Forelimb muscle (tissue), 1 donor: Measurements from ENCODE around the gene BPIFA1. TPM values are rescaled to one million over a fixed set of nuclear protein-coding genes. Genes with fewer than 3 reads are reported as not detected.
A peak's percentile ranks its signal among the peaks of the same experiment; 100 is the strongest.

Experiments used
- DNase-seq: peaks from one replicate; pipeline ENCODE4 v3.0.0-alpha.2; 2013; ENCODE audit warnings: low read depth
- polyA plus RNA-seq: library from polyadenylated mRNA; unstranded; fragments of 120-200 nt; gene quantifications from one replicate; pipeline ENCODE4 v1.2.1, GENCODE V29; 2013; ENCODE audit not compliant: insufficient read length

The BPIFA1 gene
- polyA plus RNA-seq, 1 donor = not detected

GRCh38 chr20:33239979-33240736, 4.4 kb downstream of the BPIFA1 start:
- DNase-seq = no peak

- no peak for DNase-seq
Observed at GRCh38 chr20:33240923-33241322, 5.1 kb downstream of the BPIFA1 start.

- no peak for DNase-seq
Observed at GRCh38 chr20:33242319-33243100, 6.7 kb downstream of the BPIFA1 start.

- DNase-seq = no peak
Observed at GRCh38 chr20:33246077-33246476, 10.3 kb downstream of the BPIFA1 start.

GRCh38 chr20:33249456-33249855, 13.7 kb downstream of the BPIFA1 start:
- no peak for DNase-seq

GRCh38 chr20:33250666-33251065, 14.9 kb downstream of the BPIFA1 start:
- no peak for DNase-seq

GRCh38 chr20:33251496-33251895, 15.7 kb downstream of the BPIFA1 start:
- DNase-seq = no peak

- DNase-seq = no peak
Observed at GRCh38 chr20:33252460-33252859, 16.7 kb downstream of the BPIFA1 start.

- DNase-seq = no peak
Observed at GRCh38 chr20:33255005-33255404, 19.2 kb downstream of the BPIFA1 start.

GRCh38 chr20:33257237-33257636, 21.4 kb downstream of the BPIFA1 start:
- DNase-seq = no peak

- no peak for DNase-seq
Observed at GRCh38 chr20:33259371-33259770, 23.6 kb downstream of the BPIFA1 start.

- DNase-seq = no peak
Observed at GRCh38 chr20:33261465-33261864, 25.7 kb downstream of the BPIFA1 start.

- DNase-seq = peak; percentile 54
Observed at GRCh38 chr20:33262658-33263065, 26.9 kb downstream of the BPIFA1 start.

GRCh38 chr20:33263784-33264183, 28.0 kb downstream of the BPIFA1 start:
- DNase-seq = no peak

GRCh38 chr20:33267701-33268100, 31.9 kb downstream of the BPIFA1 start:
- no peak for DNase-seq

GRCh38 chr20:33272155-33272873, 36.5 kb downstream of the BPIFA1 start:
- no peak for DNase-seq

GRCh38 chr20:33273117-33273851, 37.5 kb downstream of the BPIFA1 start:
- DNase-seq = no peak

- no peak for DNase-seq
Observed at GRCh38 chr20:33275215-33275614, 39.4 kb downstream of the BPIFA1 start.

- no peak for DNase-seq
Observed at GRCh38 chr20:33275871-33276270, 40.1 kb downstream of the BPIFA1 start.

- DNase-seq = no peak
Observed at GRCh38 chr20:33276303-33277113, 40.7 kb downstream of the BPIFA1 start.
